GM10266 (cell line): Measurements from ENCODE around the gene KCNQ5.

Experiments
- DNase-seq: peaks from one replicate; pipeline ENCODE4 v3.0.0; 2012; ENCODE audit errors: extremely low spot score
- TF ChIP-seq, protein P1 (sequence below): IDR thresholded peaks from 2 replicates; pipeline ENCODE4 v1.5.1; 2012; ENCODE audit warnings: mild to moderate bottlenecking, low read depth; ENCODE audit not compliant: control insufficient read depth, insufficient read depth; ENCODE audit errors: missing control alignments

Gene KCNQ5

DNA sequence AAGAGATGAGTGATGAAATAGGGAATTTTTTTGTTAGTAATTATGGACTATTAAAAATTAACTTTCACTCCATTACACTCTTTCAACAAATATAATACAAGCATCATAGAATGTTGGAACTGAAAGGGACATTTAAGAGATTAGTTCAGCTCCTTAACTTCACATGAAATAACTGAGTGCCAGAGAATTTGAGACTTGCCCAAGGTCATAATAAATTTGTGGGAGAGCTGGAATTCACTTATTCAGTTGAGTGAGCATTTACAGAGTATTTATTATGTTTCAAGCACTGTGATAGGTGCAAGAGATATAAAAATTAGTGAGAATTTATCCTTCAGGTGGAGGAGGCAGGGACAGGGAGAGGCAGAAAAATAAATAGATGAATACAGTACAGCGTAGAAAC, 154.6 kb downstream of the KCNQ5 start:
- TF ChIP-seq, protein P1, sequence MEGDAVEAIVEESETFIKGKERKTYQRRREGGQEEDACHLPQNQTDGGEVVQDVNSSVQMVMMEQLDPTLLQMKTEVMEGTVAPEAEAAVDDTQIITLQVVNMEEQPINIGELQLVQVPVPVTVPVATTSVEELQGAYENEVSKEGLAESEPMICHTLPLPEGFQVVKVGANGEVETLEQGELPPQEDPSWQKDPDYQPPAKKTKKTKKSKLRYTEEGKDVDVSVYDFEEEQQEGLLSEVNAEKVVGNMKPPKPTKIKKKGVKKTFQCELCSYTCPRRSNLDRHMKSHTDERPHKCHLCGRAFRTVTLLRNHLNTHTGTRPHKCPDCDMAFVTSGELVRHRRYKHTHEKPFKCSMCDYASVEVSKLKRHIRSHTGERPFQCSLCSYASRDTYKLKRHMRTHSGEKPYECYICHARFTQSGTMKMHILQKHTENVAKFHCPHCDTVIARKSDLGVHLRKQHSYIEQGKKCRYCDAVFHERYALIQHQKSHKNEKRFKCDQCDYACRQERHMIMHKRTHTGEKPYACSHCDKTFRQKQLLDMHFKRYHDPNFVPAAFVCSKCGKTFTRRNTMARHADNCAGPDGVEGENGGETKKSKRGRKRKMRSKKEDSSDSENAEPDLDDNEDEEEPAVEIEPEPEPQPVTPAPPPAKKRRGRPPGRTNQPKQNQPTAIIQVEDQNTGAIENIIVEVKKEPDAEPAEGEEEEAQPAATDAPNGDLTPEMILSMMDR: no peak

DNA sequence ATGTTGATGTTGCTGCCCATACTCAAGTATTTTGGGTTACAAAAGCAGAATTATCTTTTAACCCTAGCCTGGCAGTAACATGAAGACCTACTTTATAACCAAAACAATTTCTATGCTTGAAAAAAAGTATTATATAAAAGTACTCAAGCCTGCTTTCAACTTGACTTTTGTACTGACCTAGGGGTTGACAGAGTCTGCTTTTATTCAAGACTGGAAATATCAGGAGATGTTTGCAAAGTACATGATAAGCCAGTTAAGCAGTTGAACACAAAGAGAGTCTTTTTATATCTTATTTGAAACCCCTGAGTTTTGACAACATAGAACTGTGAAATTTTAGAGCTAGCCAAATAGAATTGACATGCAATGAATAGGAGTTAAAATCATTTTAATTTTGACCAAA, 159.8 kb downstream of the KCNQ5 start:
- DNase-seq: no peak
- TF ChIP-seq, protein P1: no peak

More for the DNA sequence above, 154.6 kb downstream of the KCNQ5 start:
- DNase-seq: no peak

DNA sequence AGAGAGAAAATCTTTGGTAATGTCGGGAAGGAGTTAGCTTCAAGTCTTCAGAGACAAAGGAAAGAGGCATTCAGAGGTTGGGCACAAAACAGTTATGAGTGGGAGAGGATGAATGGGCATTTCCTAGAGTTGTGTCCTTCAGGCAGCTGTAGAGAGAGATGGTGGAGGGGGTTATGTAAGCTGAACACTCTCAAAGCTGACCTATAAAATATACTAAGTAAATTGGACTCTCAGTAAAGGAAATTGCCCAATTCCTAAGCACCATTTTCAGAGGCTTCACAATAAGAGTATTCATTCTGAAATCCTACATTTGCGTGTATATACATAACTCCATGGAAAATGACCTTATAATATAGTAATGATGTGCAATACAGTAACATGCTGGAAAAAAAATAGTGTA, 161.2 kb downstream of the KCNQ5 start:
- no peak for DNase-seq
- TF ChIP-seq, protein P1: no peak

DNA sequence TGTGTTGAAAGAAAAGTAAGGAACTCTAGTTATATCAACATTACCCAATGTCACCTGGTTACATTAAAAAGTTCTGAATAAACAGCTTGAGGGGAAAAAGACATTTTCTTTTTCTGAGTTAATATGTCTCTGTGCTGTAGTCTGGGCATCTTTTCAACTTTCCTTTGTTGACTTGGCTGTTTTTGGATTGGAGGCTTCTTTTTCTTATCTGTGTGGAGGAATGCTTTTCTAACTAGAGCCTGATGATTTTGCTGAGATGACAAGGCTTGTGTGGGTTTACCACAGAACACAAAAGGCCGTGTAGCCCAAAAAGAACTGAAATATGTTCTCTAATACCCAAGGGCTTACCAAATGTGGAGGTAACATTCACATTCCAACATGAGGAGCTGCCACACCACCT, 161.8 kb downstream of the KCNQ5 start:
- DNase-seq: no peak
- TF ChIP-seq, protein P1: no peak

DNA sequence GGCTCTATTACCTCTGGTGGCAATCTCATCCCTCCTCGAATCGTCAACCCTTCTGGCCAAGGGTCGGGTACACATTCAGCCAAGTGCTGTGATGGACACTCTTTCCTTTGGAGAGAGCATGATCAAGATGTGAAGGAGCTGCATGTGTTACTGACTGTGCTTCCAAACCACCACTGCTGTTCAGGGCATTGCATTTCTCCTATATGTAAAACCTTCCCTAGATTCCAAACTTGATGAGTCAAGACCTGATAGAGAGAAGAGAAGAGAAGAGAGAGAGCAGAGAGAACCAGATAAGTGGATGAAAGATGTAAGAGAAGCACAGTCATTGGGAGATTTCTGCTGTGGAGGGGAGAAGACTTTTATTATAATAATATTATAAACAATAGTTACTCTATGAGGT, 162.2 kb downstream of the KCNQ5 start:
- TF ChIP-seq, protein P1: no peak
- DNase-seq: no peak

DNA sequence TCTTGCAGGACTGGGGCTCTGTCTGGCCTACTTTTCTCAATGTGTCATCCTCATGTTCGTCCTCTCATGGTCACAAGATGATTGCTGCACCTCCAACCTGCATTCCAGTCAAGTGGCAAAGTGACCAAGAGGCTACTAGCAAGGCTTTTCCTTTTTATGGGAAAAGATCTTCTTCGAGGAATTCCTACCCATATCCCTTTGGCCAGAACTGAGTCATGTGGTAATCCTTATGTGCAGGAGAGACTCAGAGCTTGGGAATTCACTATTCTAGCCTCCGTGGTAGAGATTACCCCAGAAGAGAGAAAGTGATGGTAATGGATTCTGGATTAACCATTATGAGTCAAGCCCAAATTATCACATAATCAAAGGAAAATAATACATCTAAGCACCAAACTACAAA, 162.7 kb downstream of the KCNQ5 start:
- no peak for DNase-seq
- TF ChIP-seq, protein P1: no peak

DNA sequence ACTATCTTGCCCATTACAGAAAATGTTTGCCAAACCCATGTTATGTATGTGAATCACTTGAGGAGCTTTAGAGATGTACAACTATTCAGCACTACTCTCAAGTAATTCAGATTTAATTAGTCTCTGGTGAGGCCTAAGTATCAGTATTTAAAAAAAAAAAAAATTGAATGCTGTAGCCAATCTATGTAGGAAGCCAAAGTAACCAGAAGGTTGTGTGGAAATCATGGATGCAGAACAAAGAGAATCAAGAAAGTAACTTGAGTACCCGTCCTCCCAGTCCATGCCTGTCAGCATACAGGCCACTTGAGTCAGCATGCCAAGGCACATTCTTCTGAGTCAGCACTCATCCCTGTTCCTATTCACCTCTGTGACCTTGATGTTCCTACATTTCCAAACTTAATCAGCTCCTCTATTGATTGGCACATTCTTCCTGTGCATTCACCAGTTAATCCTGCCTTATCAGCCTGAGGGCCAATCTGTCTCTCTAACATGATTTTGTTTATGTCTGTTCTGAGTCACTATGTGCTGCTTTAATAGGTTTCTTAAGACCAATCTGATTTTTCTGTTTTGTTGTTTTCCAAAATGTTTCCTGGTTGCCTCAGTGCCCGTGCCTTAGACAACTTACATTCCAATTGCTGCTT, 165.6 kb downstream of the KCNQ5 start:
- TF ChIP-seq, protein P1: no peak
- DNase-seq: no peak
